ENCODE data around the gene SCAPER.

The SCAPER gene

GRCh38 chr15:76614725-76615124 lies 290.4 kb downstream of the SCAPER start:
- TF ChIP-seq TAF1 (IDR thresholded peaks at IDR 0.05; ENCODE audit: borderline replicate concordance, insufficient read depth, low read length): no peak
- no peak for TF ChIP-seq POLR2AphosphoS5 (IDR thresholded peaks at IDR 0.05; ENCODE audit: low read depth, low read length)
- TF ChIP-seq FOXP2 (optimal IDR thresholded peaks at IDR 0.05; ENCODE audit: borderline replicate concordance, extremely low read depth, extremely low read length, insufficient read depth): no peak
- TF ChIP-seq, protein P1, sequence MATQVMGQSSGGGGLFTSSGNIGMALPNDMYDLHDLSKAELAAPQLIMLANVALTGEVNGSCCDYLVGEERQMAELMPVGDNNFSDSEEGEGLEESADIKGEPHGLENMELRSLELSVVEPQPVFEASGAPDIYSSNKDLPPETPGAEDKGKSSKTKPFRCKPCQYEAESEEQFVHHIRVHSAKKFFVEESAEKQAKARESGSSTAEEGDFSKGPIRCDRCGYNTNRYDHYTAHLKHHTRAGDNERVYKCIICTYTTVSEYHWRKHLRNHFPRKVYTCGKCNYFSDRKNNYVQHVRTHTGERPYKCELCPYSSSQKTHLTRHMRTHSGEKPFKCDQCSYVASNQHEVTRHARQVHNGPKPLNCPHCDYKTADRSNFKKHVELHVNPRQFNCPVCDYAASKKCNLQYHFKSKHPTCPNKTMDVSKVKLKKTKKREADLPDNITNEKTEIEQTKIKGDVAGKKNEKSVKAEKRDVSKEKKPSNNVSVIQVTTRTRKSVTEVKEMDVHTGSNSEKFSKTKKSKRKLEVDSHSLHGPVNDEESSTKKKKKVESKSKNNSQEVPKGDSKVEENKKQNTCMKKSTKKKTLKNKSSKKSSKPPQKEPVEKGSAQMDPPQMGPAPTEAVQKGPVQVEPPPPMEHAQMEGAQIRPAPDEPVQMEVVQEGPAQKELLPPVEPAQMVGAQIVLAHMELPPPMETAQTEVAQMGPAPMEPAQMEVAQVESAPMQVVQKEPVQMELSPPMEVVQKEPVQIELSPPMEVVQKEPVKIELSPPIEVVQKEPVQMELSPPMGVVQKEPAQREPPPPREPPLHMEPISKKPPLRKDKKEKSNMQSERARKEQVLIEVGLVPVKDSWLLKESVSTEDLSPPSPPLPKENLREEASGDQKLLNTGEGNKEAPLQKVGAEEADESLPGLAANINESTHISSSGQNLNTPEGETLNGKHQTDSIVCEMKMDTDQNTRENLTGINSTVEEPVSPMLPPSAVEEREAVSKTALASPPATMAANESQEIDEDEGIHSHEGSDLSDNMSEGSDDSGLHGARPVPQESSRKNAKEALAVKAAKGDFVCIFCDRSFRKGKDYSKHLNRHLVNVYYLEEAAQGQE (IDR thresholded peaks at IDR 0.05; ENCODE audit: insufficient read depth in 1 of 2, low read depth in 2 of 2, low read length in 2 of 2): no peak
- no peak for TF ChIP-seq SIN3A (IDR thresholded peaks at IDR 0.05; ENCODE audit: borderline replicate concordance, insufficient read depth, low read length)

GRCh38 chr15:76588811-76589747 lies 316.1 kb downstream of the SCAPER start:
- TF ChIP-seq, protein P1 (IDR thresholded peaks at IDR 0.05; ENCODE audit: insufficient read depth in 1 of 2, low read depth in 2 of 2, low read length in 2 of 2): no peak
- no peak for TF ChIP-seq FOXP2 (optimal IDR thresholded peaks at IDR 0.05; ENCODE audit: borderline replicate concordance, extremely low read depth, extremely low read length, insufficient read depth)
- TF ChIP-seq TAF1 (IDR thresholded peaks at IDR 0.05; ENCODE audit: borderline replicate concordance, insufficient read depth, low read length): no peak
- TF ChIP-seq POLR2AphosphoS5 (IDR thresholded peaks at IDR 0.05; ENCODE audit: low read depth, low read length): no peak
- TF ChIP-seq SIN3A (IDR thresholded peaks at IDR 0.05; ENCODE audit: borderline replicate concordance, insufficient read depth, low read length): no peak

DNA sequence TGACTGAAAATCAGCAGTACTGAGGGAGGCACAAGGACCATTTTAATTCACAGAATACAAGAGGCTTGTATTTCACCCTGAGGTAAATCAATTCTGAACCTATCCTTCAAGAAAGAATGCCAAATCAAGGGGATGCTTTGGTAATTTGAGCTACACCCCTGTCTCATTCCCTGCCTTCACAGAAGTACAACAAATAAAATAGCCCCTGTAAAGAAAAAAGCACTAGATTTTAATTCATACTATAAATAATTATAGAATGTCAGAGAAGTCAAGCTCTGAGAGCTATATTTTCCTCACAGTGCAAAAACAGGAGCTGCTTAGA lies 319.6 kb downstream of the SCAPER start:
- TF ChIP-seq TAF1 (IDR thresholded peaks at IDR 0.05; ENCODE audit: borderline replicate concordance, insufficient read depth, low read length) (no peak), SIN3A (IDR thresholded peaks at IDR 0.05; ENCODE audit: borderline replicate concordance, insufficient read depth, low read length) (no peak), FOXP2 (optimal IDR thresholded peaks at IDR 0.05; ENCODE audit: borderline replicate concordance, extremely low read depth, extremely low read length, insufficient read depth) (no peak), POLR2AphosphoS5 (IDR thresholded peaks at IDR 0.05; ENCODE audit: low read depth, low read length) (no peak)
- TF ChIP-seq, protein P1 (IDR thresholded peaks at IDR 0.05; ENCODE audit: insufficient read depth in 1 of 2, low read depth in 2 of 2, low read length in 2 of 2): no peak

DNA sequence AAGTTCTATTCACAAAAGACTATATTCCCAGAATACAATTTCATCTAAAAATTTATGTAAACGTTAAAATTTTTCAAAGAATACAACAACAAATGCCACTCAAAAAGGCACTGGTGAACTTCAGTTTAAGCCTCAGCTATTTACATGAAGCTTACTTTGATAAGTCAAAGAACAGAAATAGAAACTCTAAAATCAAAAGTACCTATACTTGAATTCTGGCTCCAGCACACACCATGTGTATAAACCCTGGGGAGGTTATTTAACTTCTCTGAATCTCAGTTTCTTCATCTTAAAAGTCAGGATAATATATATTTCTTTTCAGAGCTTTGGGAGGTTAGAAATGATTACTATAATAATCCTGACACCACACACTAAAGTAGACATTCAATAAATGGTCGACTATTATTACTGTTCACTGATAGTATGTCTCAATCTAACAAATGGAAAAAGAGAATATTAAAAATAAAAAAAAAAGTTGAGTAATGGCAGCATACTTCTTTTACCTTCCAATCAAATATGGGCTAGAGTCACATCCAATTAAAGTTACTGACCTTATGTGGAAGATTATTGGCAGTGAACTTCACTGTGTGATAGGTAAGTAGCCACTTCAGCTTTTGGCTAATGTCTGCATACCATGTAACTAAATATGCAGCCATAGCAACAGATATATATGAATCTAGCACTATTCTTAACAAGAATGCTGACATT lies 320.1 kb downstream of the SCAPER start:
- TF ChIP-seq POLR2AphosphoS5 (IDR thresholded peaks at IDR 0.05; ENCODE audit: low read depth, low read length) (no peak), TAF1 (IDR thresholded peaks at IDR 0.05; ENCODE audit: borderline replicate concordance, insufficient read depth, low read length) (no peak), FOXP2 (optimal IDR thresholded peaks at IDR 0.05; ENCODE audit: borderline replicate concordance, extremely low read depth, extremely low read length, insufficient read depth) (no peak), SIN3A (IDR thresholded peaks at IDR 0.05; ENCODE audit: borderline replicate concordance, insufficient read depth, low read length) (no peak)
- TF ChIP-seq, protein P1 (IDR thresholded peaks at IDR 0.05; ENCODE audit: insufficient read depth in 1 of 2, low read depth in 2 of 2, low read length in 2 of 2): no peak

All from PFSK-1 (cell line).